Ascending aorta (tissue), 2 donors: ENCODE results near the gene KANK3. TPM values are rescaled to one million over a fixed set of nuclear protein-coding genes. Genes with fewer than 3 reads are reported as not detected.

Experiments used
- DNase-seq, 2 donors: peaks; one replicate each; pipeline ENCODE4 v3.0.0-alpha.2; 2019; ENCODE audit warnings: low spot score in 2 of 2
- H3K27ac ChIP-seq, 2 donors: fragments of 200-600 bp; sonication (generic); one replicate each; pipeline ENCODE4 v1.5.1; 2016 to 2017; ENCODE audit warnings: mild to moderate bottlenecking in 1 of 2
- H3K27me3 ChIP-seq: fragments of 200-600 bp; sonication (generic); one replicate; pipeline ENCODE4 v1.5.1; 2017
- H3K36me3 ChIP-seq, 2 donors: fragments of 200-600 bp; sonication (generic); one replicate each; pipeline ENCODE4 v1.5.1; 2016
- H3K4me1 ChIP-seq, 2 donors: fragments of 200-600 bp; sonication (generic); one replicate each; pipeline ENCODE4 v1.5.1; 2016 to 2017; ENCODE audit warnings: mild to moderate bottlenecking in 1 of 2
- H3K4me3 ChIP-seq, 2 donors: fragments of 200-600 bp; sonication (generic); one replicate each; pipeline ENCODE4 v1.5.1; 2016 to 2017; ENCODE audit warnings: mild to moderate bottlenecking in 1 of 2
- H3K9me3 ChIP-seq, 2 donors: fragments of 200-600 bp; sonication (generic); one replicate each; pipeline ENCODE4 v1.5.1; 2016
- intact Hi-C: fragments of 100-400 bp; cut with DNase I; formaldehyde crosslinking; loops from one replicate; pipeline ENCODE4 v1.15.1; 2023
- total RNA-seq: library from RNA; depleted of rRNA; stranded (reverse); fragments of >200 nt; gene quantifications from one replicate; pipeline ENCODE4 v1.1.0, GENCODE V29; 2016
- TF ChIP-seq, protein P1 (sequence below), 3 experiments: fragments of 200-600 bp in 2 of 3; fragments of 450-650 bp in 1 of 3; sonication (generic) in 2 of 3; IDR thresholded peaks; one replicate each; pipeline ENCODE4 v1.5.1; 2016 to 2019; ENCODE audit warnings: antibody characterized with exemption in 3 of 3, mild to moderate bottlenecking in 1 of 3, moderate library complexity in 1 of 3

The KANK3 gene
- total RNA-seq, 1 donor from 2014 or later: 47.4 TPM

GRCh38 chr19:8325454-8325853, 17.6 kb downstream of the KANK3 start:
- TF ChIP-seq, protein P1, sequence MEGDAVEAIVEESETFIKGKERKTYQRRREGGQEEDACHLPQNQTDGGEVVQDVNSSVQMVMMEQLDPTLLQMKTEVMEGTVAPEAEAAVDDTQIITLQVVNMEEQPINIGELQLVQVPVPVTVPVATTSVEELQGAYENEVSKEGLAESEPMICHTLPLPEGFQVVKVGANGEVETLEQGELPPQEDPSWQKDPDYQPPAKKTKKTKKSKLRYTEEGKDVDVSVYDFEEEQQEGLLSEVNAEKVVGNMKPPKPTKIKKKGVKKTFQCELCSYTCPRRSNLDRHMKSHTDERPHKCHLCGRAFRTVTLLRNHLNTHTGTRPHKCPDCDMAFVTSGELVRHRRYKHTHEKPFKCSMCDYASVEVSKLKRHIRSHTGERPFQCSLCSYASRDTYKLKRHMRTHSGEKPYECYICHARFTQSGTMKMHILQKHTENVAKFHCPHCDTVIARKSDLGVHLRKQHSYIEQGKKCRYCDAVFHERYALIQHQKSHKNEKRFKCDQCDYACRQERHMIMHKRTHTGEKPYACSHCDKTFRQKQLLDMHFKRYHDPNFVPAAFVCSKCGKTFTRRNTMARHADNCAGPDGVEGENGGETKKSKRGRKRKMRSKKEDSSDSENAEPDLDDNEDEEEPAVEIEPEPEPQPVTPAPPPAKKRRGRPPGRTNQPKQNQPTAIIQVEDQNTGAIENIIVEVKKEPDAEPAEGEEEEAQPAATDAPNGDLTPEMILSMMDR (IDR thresholded peaks at IDR 0.05): no peak
- Histone ChIP-seq H3K27ac (no peak overlapping the region), H3K9me3 (no peaks in the 10 kb centered on the region), H3K36me3 (peaks cover 18 to 22% of the 10 kb centered on the region in 2 donors), H3K4me3 (no peak overlapping the region), H3K4me1 (peaks cover 8 to 14% of the 10 kb centered on the region in 2 donors), H3K27me3 (no peaks in the 10 kb centered on the region)
- intact Hi-C loops: loop anchor here (10.0 kb wide), 1 partner anchor 321 kb away; the partner anchor contains the start of gene ELAVL1
- no peak for DNase-seq

- H3K9me3 ChIP-seq: no peaks in the 10 kb centered on the region
- H3K36me3 ChIP-seq: peaks cover 18 to 22% of the 10 kb centered on the region in 2 donors
- intact Hi-C loops: loop anchor here (10.0 kb wide), 1 partner anchor 320 kb away; the partner anchor contains the start of gene ELAVL1
- no peak overlapping the region for H3K27ac ChIP-seq
- no peak for DNase-seq
- peaks cover 12 to 22% of the 10 kb centered on the region in 2 donors for H3K4me1 ChIP-seq
- no peak overlapping the region for H3K4me3 ChIP-seq
- TF ChIP-seq, protein P1 (IDR thresholded peaks at IDR 0.05): no peak
- no peaks in the 10 kb centered on the region for H3K27me3 ChIP-seq
These were observed 18.6 kb downstream of the KANK3 start for GRCh38 chr19:8324186-8325050.

- DNase-seq: no peak
- H3K27ac ChIP-seq: no peak overlapping the region
- no peaks in the 10 kb centered on the region for H3K27me3 ChIP-seq
- TF ChIP-seq, protein P1 (IDR thresholded peaks at IDR 0.05): no peak
- H3K9me3 ChIP-seq: no peaks in the 10 kb centered on the region
- no peak overlapping the region for H3K4me3 ChIP-seq
- intact Hi-C loops: loop anchor here (10.0 kb wide), 1 partner anchor 319 kb away; the partner anchor contains the start of gene ELAVL1
- H3K4me1 ChIP-seq: peaks cover 12 to 22% of the 10 kb centered on the region in 2 donors
- H3K36me3 ChIP-seq: peaks cover 18 to 22% of the 10 kb centered on the region in 2 donors
These were observed 19.3 kb downstream of the KANK3 start for GRCh38 chr19:8323781-8324185.

DNA sequence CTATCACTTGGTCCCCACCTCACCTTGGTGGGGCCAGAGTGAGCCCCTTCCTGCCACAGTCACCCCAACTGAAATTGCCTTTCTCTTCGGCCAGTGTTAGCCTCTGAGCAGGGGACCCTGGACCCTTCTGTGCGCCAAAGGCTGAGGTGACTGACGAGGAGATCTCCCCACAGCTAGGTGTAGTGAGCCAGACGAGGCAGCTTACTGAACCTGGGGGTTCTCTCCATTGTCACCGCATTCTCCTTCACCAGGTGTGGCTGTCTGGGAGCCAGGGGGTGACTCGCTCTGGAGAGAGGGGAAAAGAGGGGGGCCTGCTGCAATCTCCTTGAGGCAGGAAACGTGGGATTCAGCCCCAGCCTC, 20.4 kb downstream of the KANK3 start:
- H3K9me3 ChIP-seq: no peaks in the 10 kb centered on the region
- peaks cover 12 to 22% of the 10 kb centered on the region in 2 donors for H3K4me1 ChIP-seq
- intact Hi-C loops: loop anchor here (10.0 kb wide), 1 partner anchor 318 kb away; the partner anchor contains the start of gene ELAVL1
- no peak for DNase-seq
- TF ChIP-seq, protein P1 (IDR thresholded peaks at IDR 0.05): no peak
- H3K4me3 ChIP-seq: peak overlapping the region; percentile 64 to 97
- peaks cover 18 to 24% of the 10 kb centered on the region in 2 donors for H3K36me3 ChIP-seq
- H3K27ac ChIP-seq: no peak overlapping the region
- H3K27me3 ChIP-seq: no peaks in the 10 kb centered on the region

- peak overlapping the region; percentile 64 to 97 for H3K4me3 ChIP-seq
- intact Hi-C loops: loop anchor here (1.0 to 10.0 kb wide), 4 partner anchors 14 to 317 kb away; partner anchors contain the start of genes CD320 and ELAVL1
- no peaks in the 10 kb centered on the region for H3K9me3 ChIP-seq
- H3K27me3 ChIP-seq: no peaks in the 10 kb centered on the region
- TF ChIP-seq, protein P1 (IDR thresholded peaks at IDR 0.05): no peak
- peaks cover 12 to 22% of the 10 kb centered on the region in 2 donors for H3K4me1 ChIP-seq
- H3K27ac ChIP-seq: peak overlapping the region; percentile 80 to 90
- no peak for DNase-seq
- peaks cover 18 to 25% of the 10 kb centered on the region in 2 donors for H3K36me3 ChIP-seq
These were observed 20.9 kb downstream of the KANK3 start for GRCh38 chr19:8321986-8322637.
